Measurements from ENCODE around the gene ALMS1. TPM values are rescaled to one million over a fixed set of nuclear protein-coding genes. Genes with fewer than 3 reads are reported as not detected.

Gene ALMS1
- total and polyA plus RNA-seq, 2 of the 8 experiments (the other 6 are each of a cell fraction or from before 2014, with no cell fraction given): 21.8 to 45.6 TPM

GRCh38 chr2:73415906-73416305, 30.3 kb downstream of the ALMS1 start:
- no peak overlapping the region; a peak in 1 of 7 replicates for H3K9ac ChIP-seq (replicated peaks in 1 of 4; ENCODE audit: extremely low read depth in 1 of 4, low read depth in 3 of 4, low read length in 3 of 4)
- peaks cover 0 to 23% of the 10 kb centered on the region in 2 experiments; a peak in 2 of 4 replicates for H3K79me2 ChIP-seq (ENCODE audit: control insufficient read depth in 1 of 2, insufficient read depth in 2 of 2, low read length in 2 of 2)
- POLR2A ChIA-PET (ENCODE audit: partially characterized antibody): no interaction called here
- H3K36me3 ChIP-seq (ENCODE audit: control insufficient read depth in 2 of 4, insufficient read depth in 4 of 4, low read length in 3 of 4): peaks cover 0 to 6% (median 0%) of the 10 kb centered on the region in 4 experiments; a peak in 1 of 8 replicates
- H3K56ac ChIP-seq (replicated peaks; ENCODE audit: insufficient read length, low read depth, low read length): no peak overlapping the region
- H2AK5ac ChIP-seq (ENCODE audit: low read depth, low read length): no peak overlapping the region
- H2AFZ ChIP-seq (ENCODE audit: low read length): no peak overlapping the region
- no peak for DNase-seq (ENCODE audit: low read depth in 1 of 2, low spot score in 2 of 2)
- H2BK12ac ChIP-seq (ENCODE audit: low read depth, low read length): no peak overlapping the region
- H3K23ac ChIP-seq (ENCODE audit: insufficient read length): no peak overlapping the region
- CTCF ChIA-PET (ENCODE audit: partially characterized antibody): no interaction called here
- no peak overlapping the region for H2BK120ac ChIP-seq (replicated peaks; ENCODE audit: low read depth, low read length)
- no peak overlapping the region for H4K5ac ChIP-seq (ENCODE audit: insufficient read length, low read depth, low read length)
- FAIRE-seq: no peak
- no peak overlapping the region for H3K14ac ChIP-seq (ENCODE audit: insufficient read length)
- no peak overlapping the region for H3K4ac ChIP-seq (replicated peaks; ENCODE audit: insufficient read length, low read depth, low read length)
- no peak overlapping the region for H3K4me2 ChIP-seq (ENCODE audit: insufficient read depth in 1 of 2, low read depth in 2 of 2, low read length in 2 of 2)
- no peak overlapping the region for H4K91ac ChIP-seq (replicated peaks; ENCODE audit: insufficient read length, low read length)
- H4K20me1 ChIP-seq (replicated peaks in 1 of 2; ENCODE audit: control insufficient read depth in 1 of 2, insufficient read depth in 2 of 2, low read length in 2 of 2): peaks cover 2 to 3% of the 10 kb centered on the region in 2 experiments
- no peak overlapping the region for H2BK5ac ChIP-seq (ENCODE audit: low read depth, low read length)
- H3K9me3 ChIP-seq (ENCODE audit: insufficient read depth in 2 of 2, low read depth in 1 of 2, low read length in 1 of 2): no peaks in the 10 kb centered on the region
- no peaks in the 10 kb centered on the region; the same call in 1 of the 2 replicates for H3K79me1 ChIP-seq (ENCODE audit: low read depth, low read length)
- no peak overlapping the region for H2BK20ac ChIP-seq (ENCODE audit: low read length)
- no peaks in the 10 kb centered on the region for H3K4me1 ChIP-seq (replicated peaks in 1 of 4; ENCODE audit: control insufficient read depth in 3 of 4, insufficient read depth in 4 of 4, low read length in 3 of 4)
- H3K4me3 ChIP-seq (ENCODE audit: extremely low read depth in 1 of 4, insufficient read depth in 2 of 4, low read depth in 3 of 4, low read length in 4 of 4): no peak overlapping the region
- H2BK15ac ChIP-seq (ENCODE audit: low read length): no peak overlapping the region
- H3K23me2 ChIP-seq (ENCODE audit: low read depth, low read length): no peaks in the 10 kb centered on the region
- H3K27ac ChIP-seq (ENCODE audit: low read depth, low read length): no peak overlapping the region
- peaks cover 0 to 2% (median 0%) of the 10 kb centered on the region in 4 experiments; a peak in 1 of 7 replicates for H3K27me3 ChIP-seq (replicated peaks in 1 of 4; ENCODE audit: control insufficient read depth in 3 of 4, extremely low read depth in 1 of 4, insufficient read depth in 3 of 4, low read length in 3 of 4)
- no peak overlapping the region for H4K8ac ChIP-seq (ENCODE audit: extremely low read depth, insufficient read depth, low read length)
- WGBS, 2 experiments (ENCODE audit: extremely low coverage in 1 of 2, insufficient coverage in 1 of 2, insufficient read length in 1 of 2, insufficient replicate concordance in 2 of 2, low coverage in 1 of 2, low lambda C conversion rate in 2 of 2, missing lambda C conversion rate in 1 of 2): 93% methylated on average over 2 of the region's 2 CpGs; no CpG with 5 or more reads in 1 of the 2 experiments
- no peak overlapping the region for H3K18ac ChIP-seq (ENCODE audit: extremely low read depth, low read length)
- TF ChIP-seq ATF2 (IDR thresholded peaks at IDR 0.05; ENCODE audit: low read length): no peak
- TF ChIP-seq SP2 (IDR thresholded peaks at IDR 0.05; ENCODE audit: low read length): no peak
- TF ChIP-seq RNF2 (IDR thresholded peaks at IDR 0.05; ENCODE audit: borderline replicate concordance, low read depth, low read length, missing control alignments, poor library complexity, severe bottlenecking): no peak
- no peak for TF ChIP-seq GTF2F1 (IDR thresholded peaks at IDR 0.05; ENCODE audit: borderline replicate concordance, low read depth, low read length)
- TF ChIP-seq SP1 (IDR thresholded peaks at IDR 0.05; ENCODE audit: low read depth, low read length): no peak
- no peak for TF ChIP-seq TAF7 (optimal IDR thresholded peaks at IDR 0.05; ENCODE audit: borderline replicate concordance, low read depth, low read length)
- no peak for TF ChIP-seq BCL11A (IDR thresholded peaks at IDR 0.05; ENCODE audit: low read depth in 2 of 2, low read length in 2 of 2)
- TF ChIP-seq NRF1 (IDR thresholded peaks at IDR 0.05; ENCODE audit: low read depth, low read length): no peak
- no peak for TF ChIP-seq CBX8 (IDR thresholded peaks at IDR 0.05; ENCODE audit: borderline replicate concordance, low read depth, low read length)
- no peak for TF ChIP-seq KDM1A (IDR thresholded peaks at IDR 0.05; ENCODE audit: borderline replicate concordance, low read length)
- TF ChIP-seq SIX5 (IDR thresholded peaks at IDR 0.05; ENCODE audit: low read depth, low read length): no peak
